ENCODE measurements around the gene GIGYF1.
"Not testable (repeated sequence)": the region's sequence is repeated elsewhere in the genome, so short reads cannot be mapped to it uniquely, and the experiment has no call there.

GRCh38 chr7:100724364-100724763 is 30.3 kb upstream of the GIGYF1 start:
- not testable (repeated sequence) for TF ChIP-seq TAF1 (CRISPR knock-in tag; IDR thresholded peaks at IDR 0.05); MXI1 (IDR thresholded peaks at IDR 0.05; ENCODE audit: borderline replicate concordance, low read depth, low read length); HNF4G (IDR thresholded peaks at IDR 0.05; ENCODE audit: borderline replicate concordance, low read depth, low read length); HNF4G (CRISPR knock-in tag; IDR thresholded peaks at IDR 0.05; ENCODE audit: borderline replicate concordance, low read depth); SP4 (CRISPR knock-in tag; IDR thresholded peaks at IDR 0.05); KLF9 (CRISPR knock-in tag; IDR thresholded peaks at IDR 0.05; ENCODE audit: low read depth); ZNF12 (CRISPR knock-in tag; IDR thresholded peaks at IDR 0.05); ZNF367 (CRISPR knock-in tag; IDR thresholded peaks at IDR 0.05; ENCODE audit: borderline replicate concordance); POLR2AphosphoS5 (IDR thresholded peaks at IDR 0.05; ENCODE audit: low read depth, low read length); MEIS2 (CRISPR knock-in tag; IDR thresholded peaks at IDR 0.05); ZC3H13 (CRISPR knock-in tag; IDR thresholded peaks at IDR 0.05); EP300 (IDR thresholded peaks at IDR 0.05; ENCODE audit: low read depth in 2 of 2, low read length in 2 of 2); EP300 (CRISPR knock-in tag; IDR thresholded peaks at IDR 0.05; ENCODE audit: borderline replicate concordance)
- TF ChIP-seq, protein P1, sequence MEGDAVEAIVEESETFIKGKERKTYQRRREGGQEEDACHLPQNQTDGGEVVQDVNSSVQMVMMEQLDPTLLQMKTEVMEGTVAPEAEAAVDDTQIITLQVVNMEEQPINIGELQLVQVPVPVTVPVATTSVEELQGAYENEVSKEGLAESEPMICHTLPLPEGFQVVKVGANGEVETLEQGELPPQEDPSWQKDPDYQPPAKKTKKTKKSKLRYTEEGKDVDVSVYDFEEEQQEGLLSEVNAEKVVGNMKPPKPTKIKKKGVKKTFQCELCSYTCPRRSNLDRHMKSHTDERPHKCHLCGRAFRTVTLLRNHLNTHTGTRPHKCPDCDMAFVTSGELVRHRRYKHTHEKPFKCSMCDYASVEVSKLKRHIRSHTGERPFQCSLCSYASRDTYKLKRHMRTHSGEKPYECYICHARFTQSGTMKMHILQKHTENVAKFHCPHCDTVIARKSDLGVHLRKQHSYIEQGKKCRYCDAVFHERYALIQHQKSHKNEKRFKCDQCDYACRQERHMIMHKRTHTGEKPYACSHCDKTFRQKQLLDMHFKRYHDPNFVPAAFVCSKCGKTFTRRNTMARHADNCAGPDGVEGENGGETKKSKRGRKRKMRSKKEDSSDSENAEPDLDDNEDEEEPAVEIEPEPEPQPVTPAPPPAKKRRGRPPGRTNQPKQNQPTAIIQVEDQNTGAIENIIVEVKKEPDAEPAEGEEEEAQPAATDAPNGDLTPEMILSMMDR (CRISPR knock-in tag; IDR thresholded peaks at IDR 0.05), result not testable (repeated sequence)
- TF ChIP-seq, protein P2, sequence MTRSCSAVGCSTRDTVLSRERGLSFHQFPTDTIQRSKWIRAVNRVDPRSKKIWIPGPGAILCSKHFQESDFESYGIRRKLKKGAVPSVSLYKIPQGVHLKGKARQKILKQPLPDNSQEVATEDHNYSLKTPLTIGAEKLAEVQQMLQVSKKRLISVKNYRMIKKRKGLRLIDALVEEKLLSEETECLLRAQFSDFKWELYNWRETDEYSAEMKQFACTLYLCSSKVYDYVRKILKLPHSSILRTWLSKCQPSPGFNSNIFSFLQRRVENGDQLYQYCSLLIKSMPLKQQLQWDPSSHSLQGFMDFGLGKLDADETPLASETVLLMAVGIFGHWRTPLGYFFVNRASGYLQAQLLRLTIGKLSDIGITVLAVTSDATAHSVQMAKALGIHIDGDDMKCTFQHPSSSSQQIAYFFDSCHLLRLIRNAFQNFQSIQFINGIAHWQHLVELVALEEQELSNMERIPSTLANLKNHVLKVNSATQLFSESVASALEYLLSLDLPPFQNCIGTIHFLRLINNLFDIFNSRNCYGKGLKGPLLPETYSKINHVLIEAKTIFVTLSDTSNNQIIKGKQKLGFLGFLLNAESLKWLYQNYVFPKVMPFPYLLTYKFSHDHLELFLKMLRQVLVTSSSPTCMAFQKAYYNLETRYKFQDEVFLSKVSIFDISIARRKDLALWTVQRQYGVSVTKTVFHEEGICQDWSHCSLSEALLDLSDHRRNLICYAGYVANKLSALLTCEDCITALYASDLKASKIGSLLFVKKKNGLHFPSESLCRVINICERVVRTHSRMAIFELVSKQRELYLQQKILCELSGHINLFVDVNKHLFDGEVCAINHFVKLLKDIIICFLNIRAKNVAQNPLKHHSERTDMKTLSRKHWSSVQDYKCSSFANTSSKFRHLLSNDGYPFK (CRISPR knock-in tag; IDR thresholded peaks at IDR 0.05; ENCODE audit: borderline replicate concordance), result not testable (repeated sequence)

All from HepG2 (cell line).